Psoas muscle (tissue), 8 donors: ENCODE results near the gene FAM81A. TPM values are rescaled to one million over a fixed set of nuclear protein-coding genes. Genes with fewer than 3 reads are reported as not detected.

Source experiments
- ATAC-seq, 4 donors: fragments of 200-7000 bp; cut with Tn5 transposase; one replicate each; pipeline ENCODE4 v1.9.1; 2020; ENCODE audit warnings: moderate library complexity in 3 of 4, mild to moderate bottlenecking in 2 of 4
- DNase-seq, 2 donors: peaks; one replicate each; pipeline ENCODE4 v3.0.0-alpha.2; 2020
- H3K27ac ChIP-seq: fragments of 200-600 bp; one replicate; pipeline ENCODE4 v1.8.0; 2022
- H3K27me3 ChIP-seq, 3 donors: fragments of 200-600 bp in 1 of 3; one replicate each; pipeline versions ENCODE4 v1.6.1 to v1.8.0; 2013 to 2022; ENCODE audit warnings: low read length in 2 of 3, mild to moderate bottlenecking in 2 of 3, moderate library complexity in 1 of 3; ENCODE audit not compliant: insufficient read depth in 3 of 3
- H3K36me3 ChIP-seq, 2 donors: fragments of 200-600 bp in 1 of 2; one replicate each; pipeline versions ENCODE4 v1.6.1 to v1.8.0; 2013 to 2022; ENCODE audit warnings: low read depth in 1 of 2, mild to moderate bottlenecking in 1 of 2, moderate library complexity in 1 of 2; ENCODE audit not compliant: insufficient read depth in 1 of 2
- H3K4me1 ChIP-seq: fragments of 200-600 bp; one replicate; pipeline ENCODE4 v1.8.0; 2022
- H3K4me3 ChIP-seq: fragments of 200-600 bp; one replicate; pipeline ENCODE4 v1.8.0; 2022; ENCODE audit warnings: mild to moderate bottlenecking
- H3K9me3 ChIP-seq: fragments of 200-600 bp; one replicate; pipeline ENCODE4 v1.8.0; 2022
- CTCF ChIP-seq: fragments of 200-600 bp; IDR thresholded peaks from one replicate; pipeline ENCODE4 v1.8.0; 2022; ENCODE audit warnings: antibody characterized with exemption
- WGBS, 3 donors: extraction: QIAGEN DNeasy Blood & Tissue Kit; methylation state at CpG; one replicate each; pipeline versions ENCODE4 v1.1.6 to v1.1.7; 2013; 5-methylcytosine and 5-hydroxymethylcytosine counted together
- intact Hi-C, 2 donors: fragments of 100-400 bp; cut with DNase I; formaldehyde crosslinking; loops; one replicate each; pipeline versions ENCODE4 v1.11.0 to v1.14.2; 2022
- polyA plus RNA-seq, 3 donors: library from polyadenylated mRNA; stranded (reverse); fragments of 200-250 nt; gene quantifications; one replicate each; pipeline ENCODE4 v1.2.3, GENCODE V29; 2013
- total RNA-seq, 4 donors: library from RNA; stranded (reverse); fragmentation: NEBNext Ultra II Directional in 2 of 4; extraction: Animal tissue kit (Norgen Biotek cat#: 25700) in 2 of 4; gene quantifications; one replicate each; pipeline versions ENCODE4 v1.2.1 to v1.2.4, GENCODE V29; 2021 to 2023
- donor health status: healthy with polysubstance abuse.
- donor health status: DM: no; HTN: no; CAD: no; lungs with moderate emphysema.
- donor health status: Bipolar disorder and iron deficiency.
- donor health status: healthy.
- donor health status: DM: yes; HTN: yes; CAD: no.
- donor health status: DM: no; HTN: no; CAD: no.
- donor health status: DM: no; HTN: no; CAD: no.
- donor health status: DM: yes; HTN: yes; CAD: no.

The FAM81A gene
- total and polyA plus RNA-seq, 7 donors, result 0.32 to 1.4 (median 0.55) TPM

- intact Hi-C loops, result loop anchor here in 1 of 2 donors (10.0 kb wide), 1 partner anchor 787 kb away; no protein-coding TSS in a partner anchor
- no peak for DNase-seq
These were observed 99.4 kb downstream of the FAM81A start for GRCh38 chr15:59537403-59537802.

GRCh38 chr15:59538494-59538893 lies 100.5 kb downstream of the FAM81A start:
- WGBS, 3 donors, result 79 to 83% (median 81%) methylated on average over 3 of the region's 3 CpGs
- intact Hi-C loops, result loop anchor here in 1 of 2 donors (10.0 kb wide), 1 partner anchor 786 kb away; no protein-coding TSS in a partner anchor
- H3K4me1 ChIP-seq, result no peaks in the 10 kb centered on the region
- no peak for DNase-seq
- no peak for TF ChIP-seq CTCF
- peaks cover 0 to 8% (median 0%) of the 10 kb centered on the region in 3 donors for H3K27me3 ChIP-seq
- no peak overlapping the region for H3K27ac ChIP-seq
- no peak for ATAC-seq
- no peaks in the 10 kb centered on the region for H3K9me3 ChIP-seq
- H3K36me3 ChIP-seq, result no peaks in the 10 kb centered on the region
- H3K4me3 ChIP-seq, result no peak overlapping the region

More at GRCh38 chr15:59537403-59537802, 99.4 kb downstream of the FAM81A start:
- no peak for TF ChIP-seq CTCF
- Histone ChIP-seq H3K9me3 (no peaks in the 10 kb centered on the region), H3K27ac (no peak overlapping the region), H3K36me3 (no peaks in the 10 kb centered on the region), H3K27me3 (peaks cover 0 to 4% (median 0%) of the 10 kb centered on the region in 3 donors), H3K4me1 (no peaks in the 10 kb centered on the region), H3K4me3 (no peak overlapping the region)
- WGBS, 3 donors, result 70 to 73% (median 72%) methylated on average over 2 of the region's 2 CpGs
- no peak for ATAC-seq

GRCh38 chr15:59539799-59540198 lies 101.8 kb downstream of the FAM81A start:
- H3K4me1 ChIP-seq, result no peaks in the 10 kb centered on the region
- intact Hi-C loops, result loop anchor here in 1 of 2 donors (10.0 kb wide), 1 partner anchor 785 kb away; no protein-coding TSS in a partner anchor
- no peak overlapping the region for H3K27ac ChIP-seq
- no peak overlapping the region for H3K4me3 ChIP-seq
- H3K9me3 ChIP-seq, result no peaks in the 10 kb centered on the region
- DNase-seq (no peak), ATAC-seq (no peak)
- WGBS, 3 donors, result 60 to 71% methylated on average over 1 to 3 of the region's 3 CpGs; no CpG with 5 or more reads in 1 of the 3 donors
- no peak for TF ChIP-seq CTCF
- no peaks in the 10 kb centered on the region for H3K36me3 ChIP-seq
- H3K27me3 ChIP-seq, result peaks cover 0 to 10% (median 0%) of the 10 kb centered on the region in 3 donors

GRCh38 chr15:59540654-59541053 lies 102.7 kb downstream of the FAM81A start:
- Histone ChIP-seq H3K36me3 (no peaks in the 10 kb centered on the region), H3K9me3 (no peaks in the 10 kb centered on the region), H3K27ac (no peak overlapping the region), H3K4me3 (no peak overlapping the region), H3K4me1 (no peaks in the 10 kb centered on the region), H3K27me3 (peaks cover 0 to 6% (median 0%) of the 10 kb centered on the region in 3 donors)
- 72 to 86% (median 83%) methylated on average over 3 of the region's 3 CpGs for WGBS, 3 donors
- no peak for DNase-seq
- no peak for TF ChIP-seq CTCF
- intact Hi-C loops, result no loop called here
- ATAC-seq, result no peak

- H3K4me1 ChIP-seq, result no peaks in the 10 kb centered on the region
- peaks cover 0 to 6% (median 0%) of the 10 kb centered on the region in 3 donors for H3K27me3 ChIP-seq
- intact Hi-C loops, result no loop called here
- TF ChIP-seq CTCF, result no peak
- H3K36me3 ChIP-seq, result no peaks in the 10 kb centered on the region
- DNase-seq (no peak), ATAC-seq (no peak)
- WGBS, 3 donors, result 72 to 75% (median 73%) methylated on average over 8 of the region's 8 CpGs
- no peaks in the 10 kb centered on the region for H3K9me3 ChIP-seq
- H3K27ac ChIP-seq, result no peak overlapping the region
- H3K4me3 ChIP-seq, result no peak overlapping the region
These were observed 103.8 kb downstream of the FAM81A start for GRCh38 chr15:59541750-59542149.
